Kidney (tissue), 14 donors: ENCODE results near the gene GPR148. TPM values are rescaled to one million over a fixed set of nuclear protein-coding genes. Genes with fewer than 3 reads are reported as not detected.

Experiments used
- DNase-seq, 5 donors: peaks; one replicate each; pipeline ENCODE4 v3.0.0-alpha.2; 2013 to 2020
- FAIRE-seq: peaks from 2 replicates; lab custom pipeline; 2012; peaks lifted over from hg19 to GRCh38; lab: Jason Lieb, UNC
- H3K27ac ChIP-seq, 2 donors: one replicate each; pipeline ENCODE4 v1.7.0; 2013; ENCODE audit warnings: low read depth in 2 of 2, low read length in 2 of 2, inconsistent platforms in 1 of 2
- H3K27me3 ChIP-seq: one replicate; pipeline ENCODE4 v1.7.1; 2013; ENCODE audit warnings: low read length, inconsistent platforms; ENCODE audit not compliant: control insufficient read depth, insufficient read depth
- H3K36me3 ChIP-seq, 3 donors: one replicate each; pipeline versions ENCODE4 v1.7.0 to v1.7.1; 2013; ENCODE audit warnings: low read length in 3 of 3, control low read depth in 1 of 3, inconsistent platforms in 1 of 3; ENCODE audit not compliant: insufficient read depth in 3 of 3, control insufficient read depth in 2 of 3
- H3K4me1 ChIP-seq, 3 donors: one replicate each; pipeline versions ENCODE4 v1.7.0 to v1.7.1; 2013; ENCODE audit warnings: low read length in 3 of 3, inconsistent platforms in 1 of 3, low read depth in 1 of 3; ENCODE audit not compliant: control insufficient read depth in 2 of 3, insufficient read depth in 2 of 3
- H3K4me3 ChIP-seq, 3 donors: one replicate each; pipeline versions ENCODE4 v1.7.0 to v1.8.1; 2013; ENCODE audit warnings: low read length in 3 of 3, control low read depth in 1 of 3, inconsistent platforms in 1 of 3
- H3K9ac ChIP-seq, 3 donors: one replicate each; pipeline versions ENCODE4 v1.7.0 to v1.7.1; 2013; ENCODE audit warnings: low read length in 3 of 3, control low read depth in 1 of 3, inconsistent platforms in 1 of 3
- H3K9me3 ChIP-seq, 3 donors: one replicate each; pipeline versions ENCODE4 v1.7.0 to v1.7.1; 2013; ENCODE audit warnings: low read length in 3 of 3, control low read depth in 1 of 3, inconsistent platforms in 1 of 3; ENCODE audit not compliant: control insufficient read depth in 2 of 3, insufficient read depth in 1 of 3
- intact Hi-C: fragments of 100-400 bp; cut with DNase I; formaldehyde crosslinking; loops from one replicate; pipeline ENCODE4 v1.11.1; 2022
- polyA plus RNA-seq: library from polyadenylated mRNA; stranded (reverse); fragments of 350-450 nt; fragmentation: Illumina TruSeq; extraction: RNeasy Lipid Tissue Mini Kit (QIAGEN cat#74804); gene quantifications from one replicate; pipeline ENCODE4 v1.2.3, GENCODE V29; 2014; ENCODE audit warnings: low read depth, low replicate concordance; ENCODE audit not compliant: insufficient read depth
- total RNA-seq: library from RNA; stranded (reverse); fragmentation: NEBNext Ultra II Directional; extraction: Animal tissue kit (Norgen Biotek cat#: 25700); gene quantifications from one replicate; pipeline ENCODE4 v1.2.1, GENCODE V29; 2021
- TF ChIP-seq, protein P1 (sequence below): IDR thresholded peaks from 3 replicates; pipeline ENCODE4 v1.5.1; 2012; ENCODE audit warnings: mild to moderate bottlenecking, moderate library complexity, borderline replicate concordance; ENCODE audit not compliant: insufficient read depth; ENCODE audit errors: extremely low read depth
- donor health status: control.
- donor health status: control.
- donor health status: control.
- donor health status: control.
- donor health status: control.
- donor health status: DM: yes; HTN: yes; CAD: no.
- donor health status: Normal renal cell carcinoma (clear cell type).

GPR148 gene
- total and polyA plus RNA-seq, 2 donors from 2014 or later = not detected

DNA sequence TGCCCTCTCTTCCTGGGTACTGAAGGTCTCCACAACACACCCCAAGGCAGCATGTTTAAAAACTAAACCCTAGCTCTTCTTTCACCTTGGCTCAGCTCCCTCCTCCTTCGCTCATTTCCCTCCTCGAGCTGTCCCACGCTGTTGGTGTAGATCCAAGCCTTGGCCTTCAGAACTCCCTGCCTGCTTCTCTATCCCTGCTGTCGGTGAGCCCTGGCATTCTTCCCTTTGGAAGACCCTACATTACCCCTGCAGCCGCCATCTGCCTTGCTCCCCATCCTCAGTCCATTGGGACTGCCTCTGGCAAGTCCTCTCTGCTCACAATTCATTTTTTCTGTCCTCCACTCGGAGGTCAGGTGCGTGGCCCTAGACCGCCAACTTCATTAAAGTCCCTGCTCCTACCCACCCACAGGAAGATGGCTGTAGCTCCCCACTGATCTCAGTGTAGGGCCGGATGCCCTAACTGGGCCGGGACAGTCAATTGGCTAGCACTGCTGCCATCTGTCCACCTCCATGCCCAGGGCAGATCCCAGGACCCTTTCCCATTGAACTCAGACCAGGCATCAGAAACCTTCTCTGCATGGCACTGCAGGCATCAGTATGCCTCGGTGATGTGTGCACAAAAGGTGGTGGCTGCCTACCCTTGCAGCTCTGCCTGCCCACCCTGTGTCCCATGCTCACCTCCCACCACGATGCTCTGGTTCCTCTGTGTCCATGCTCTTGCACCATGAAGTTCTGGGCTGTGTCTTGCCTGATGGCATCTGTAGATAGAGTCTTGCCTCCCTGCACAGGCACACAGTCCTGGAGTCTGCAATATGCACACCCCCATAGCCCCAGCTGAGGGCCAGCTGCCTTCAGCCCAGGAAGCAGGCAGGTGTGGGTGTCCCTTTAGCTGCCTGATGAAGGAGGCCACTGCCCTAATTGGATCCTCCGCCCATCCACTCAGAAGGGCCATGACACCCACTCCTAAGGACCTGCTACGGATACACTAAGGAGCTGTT, 32.2 kb downstream of the GPR148 start:
- no peak for FAIRE-seq
- Histone ChIP-seq H3K4me1 (no peaks in the 10 kb centered on the region), H3K4me3 (no peak overlapping the region), H3K27ac (no peak overlapping the region), H3K36me3 (no peaks in the 10 kb centered on the region), H3K9me3 (no peaks in the 10 kb centered on the region), H3K27me3 (peaks cover 6% of the 10 kb centered on the region), H3K9ac (no peak overlapping the region)
- peak in 1 of 5 donors; percentile 38 for DNase-seq
- intact Hi-C loops = no loop called here
- TF ChIP-seq, protein P1, sequence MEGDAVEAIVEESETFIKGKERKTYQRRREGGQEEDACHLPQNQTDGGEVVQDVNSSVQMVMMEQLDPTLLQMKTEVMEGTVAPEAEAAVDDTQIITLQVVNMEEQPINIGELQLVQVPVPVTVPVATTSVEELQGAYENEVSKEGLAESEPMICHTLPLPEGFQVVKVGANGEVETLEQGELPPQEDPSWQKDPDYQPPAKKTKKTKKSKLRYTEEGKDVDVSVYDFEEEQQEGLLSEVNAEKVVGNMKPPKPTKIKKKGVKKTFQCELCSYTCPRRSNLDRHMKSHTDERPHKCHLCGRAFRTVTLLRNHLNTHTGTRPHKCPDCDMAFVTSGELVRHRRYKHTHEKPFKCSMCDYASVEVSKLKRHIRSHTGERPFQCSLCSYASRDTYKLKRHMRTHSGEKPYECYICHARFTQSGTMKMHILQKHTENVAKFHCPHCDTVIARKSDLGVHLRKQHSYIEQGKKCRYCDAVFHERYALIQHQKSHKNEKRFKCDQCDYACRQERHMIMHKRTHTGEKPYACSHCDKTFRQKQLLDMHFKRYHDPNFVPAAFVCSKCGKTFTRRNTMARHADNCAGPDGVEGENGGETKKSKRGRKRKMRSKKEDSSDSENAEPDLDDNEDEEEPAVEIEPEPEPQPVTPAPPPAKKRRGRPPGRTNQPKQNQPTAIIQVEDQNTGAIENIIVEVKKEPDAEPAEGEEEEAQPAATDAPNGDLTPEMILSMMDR = no peak

DNA sequence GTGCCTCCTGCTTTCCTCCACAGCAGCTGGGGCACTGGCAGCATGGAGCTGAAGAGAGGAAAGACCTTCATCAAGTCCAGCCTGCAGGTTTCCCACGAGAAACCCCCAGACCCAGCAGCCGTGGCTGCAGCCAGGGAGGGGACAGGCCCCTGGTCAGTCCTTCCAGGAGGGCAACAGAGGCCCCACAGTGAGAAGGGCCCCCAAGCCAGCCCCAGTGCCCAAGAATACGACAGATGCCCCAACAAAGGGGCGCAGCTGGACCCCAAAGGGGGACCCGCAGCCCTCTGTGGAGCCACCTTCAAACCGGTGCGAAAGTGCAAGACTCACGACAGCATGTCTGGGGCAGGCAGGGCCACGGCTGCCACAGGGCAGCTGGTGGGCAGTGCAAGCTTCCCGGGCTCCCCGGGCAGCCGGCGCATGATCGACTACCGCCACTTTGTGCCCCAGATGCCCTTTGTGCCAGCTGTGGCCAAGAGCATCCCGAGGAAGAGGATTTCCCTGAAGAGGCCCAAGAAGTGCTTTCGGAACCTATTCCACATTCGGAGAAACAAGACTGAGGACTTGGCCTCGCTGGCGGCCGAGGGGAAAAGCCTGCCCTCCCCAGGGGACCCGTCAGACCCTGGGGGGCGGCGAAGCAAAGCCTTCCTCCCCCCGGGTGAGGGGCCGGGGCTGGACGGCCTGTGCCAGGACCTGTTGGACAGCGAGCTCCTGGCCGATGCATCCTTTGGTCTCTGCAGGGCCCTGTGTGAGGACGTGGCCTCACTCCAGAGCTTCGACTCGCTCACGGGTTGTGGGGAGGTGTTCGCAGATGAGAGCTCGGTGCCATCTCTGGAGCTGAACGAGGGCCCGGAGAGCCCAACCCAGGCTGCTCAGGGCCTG, 33.4 kb downstream of the GPR148 start:
- DNase-seq = peak in 1 of 5 donors; percentile 63
- TF ChIP-seq, protein P1 = no peak
- Histone ChIP-seq H3K4me1 (no peaks in the 10 kb centered on the region), H3K36me3 (no peaks in the 10 kb centered on the region), H3K9me3 (no peaks in the 10 kb centered on the region), H3K4me3 (no peak overlapping the region), H3K27ac (no peak overlapping the region), H3K27me3 (peaks cover 3% of the 10 kb centered on the region), H3K9ac (no peak overlapping the region)
- FAIRE-seq = no peak
- intact Hi-C loops = no loop called here

DNA sequence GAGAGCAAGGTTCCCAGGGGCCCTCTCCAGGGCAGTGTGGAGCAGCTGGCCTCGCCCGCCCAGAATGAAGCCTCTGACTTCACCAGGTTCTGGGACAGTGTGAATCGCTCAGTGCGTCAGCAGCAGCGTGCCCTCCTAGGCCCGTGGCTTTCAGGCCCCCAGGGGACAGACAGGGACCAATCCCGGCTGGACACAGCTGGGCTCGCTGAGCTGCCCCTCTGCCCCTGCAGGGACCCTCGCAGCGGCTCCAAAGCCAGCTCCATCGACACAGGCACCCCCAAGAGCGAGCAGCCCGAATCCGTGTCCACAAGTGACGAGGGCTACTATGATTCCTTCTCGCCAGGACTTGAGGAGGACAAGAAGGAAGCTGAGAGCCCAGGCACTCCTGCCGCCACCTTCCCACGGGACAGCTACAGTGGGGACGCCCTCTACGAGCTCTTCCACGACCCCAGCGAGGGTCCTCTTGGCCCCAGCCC, 34.1 kb downstream of the GPR148 start:
- no peak overlapping the region for H3K9ac ChIP-seq
- intact Hi-C loops = no loop called here
- TF ChIP-seq, protein P1 = no peak
- no peaks in the 10 kb centered on the region for H3K9me3 ChIP-seq
- peak in 1 of 5 donors; percentile 60 for DNase-seq
- no peaks in the 10 kb centered on the region for H3K4me1 ChIP-seq
- no peaks in the 10 kb centered on the region for H3K27me3 ChIP-seq
- FAIRE-seq = no peak
- no peaks in the 10 kb centered on the region for H3K36me3 ChIP-seq
- no peak overlapping the region for H3K27ac ChIP-seq
- no peak overlapping the region for H3K4me3 ChIP-seq
